Ectodermal cell (in vitro differentiated cells): Measurements from ENCODE around the gene SCN9A.

Source experiments
- H3K27ac ChIP-seq: 2 replicates; pipeline ENCODE4 v1.7.0; 2013; ENCODE audit warnings: mild to moderate bottlenecking, low read depth, low read length; ENCODE audit not compliant: insufficient read depth, poor library complexity, severe bottlenecking
- H3K27me3 ChIP-seq: 2 replicates; pipeline ENCODE4 v1.7.0; 2013; ENCODE audit warnings: mild to moderate bottlenecking, low read length; ENCODE audit not compliant: insufficient read depth, control insufficient read depth, poor library complexity, severe bottlenecking
- H3K36me3 ChIP-seq: one replicate; pipeline ENCODE4 v1.7.0; 2013; ENCODE audit warnings: low read length; ENCODE audit not compliant: control insufficient read depth, insufficient read depth
- H3K4me1 ChIP-seq: one replicate; pipeline ENCODE4 v1.7.0; 2013; ENCODE audit warnings: low read length; ENCODE audit not compliant: control insufficient read depth, insufficient read depth
- H3K4me3 ChIP-seq: 2 replicates; pipeline ENCODE4 v1.7.0; 2013; ENCODE audit warnings: low read depth, low read length, control low read depth; ENCODE audit not compliant: insufficient read depth
- H3K9me3 ChIP-seq: 2 replicates; pipeline ENCODE4 v1.7.0; 2013; ENCODE audit warnings: mild to moderate bottlenecking, low read length, moderate library complexity; ENCODE audit not compliant: control insufficient read depth
- WGBS, 2 experiments: methylation state at CpG; one replicate each; pipeline ENCODE4 v1.1.7; 2013; ENCODE audit warnings: missing lambda C conversion rate in 2 of 2; 5-methylcytosine and 5-hydroxymethylcytosine counted together

Gene SCN9A

DNA sequence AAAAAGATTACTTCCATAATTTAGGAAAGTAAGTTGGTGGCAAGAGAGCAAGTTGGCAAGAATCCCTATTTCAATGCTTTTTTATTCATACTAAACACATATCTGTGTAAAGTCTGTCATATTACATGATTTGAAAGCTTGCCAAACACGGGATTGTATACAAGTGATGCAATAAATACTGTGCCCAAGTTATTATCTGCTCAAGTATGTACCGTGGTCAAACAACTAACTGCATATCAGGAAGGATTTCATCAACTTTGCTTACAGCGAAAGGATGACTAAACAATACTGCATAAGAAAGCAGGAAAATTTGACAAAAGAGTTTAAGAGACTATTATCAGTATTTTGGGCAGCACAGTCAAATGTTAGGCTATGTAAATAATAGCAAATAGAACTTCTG, 178.3 kb downstream of the SCN9A start:
- H3K27ac ChIP-seq = no peak overlapping the region
- no peaks in the 10 kb centered on the region for H3K9me3 ChIP-seq
- H3K4me1 ChIP-seq = no peaks in the 10 kb centered on the region
- 81 to 93% methylated on average over 3 of the region's 3 CpGs for WGBS, 2 experiments
- H3K4me3 ChIP-seq = no peak overlapping the region
- H3K27me3 ChIP-seq = no peaks in the 10 kb centered on the region
- no peaks in the 10 kb centered on the region for H3K36me3 ChIP-seq

DNA sequence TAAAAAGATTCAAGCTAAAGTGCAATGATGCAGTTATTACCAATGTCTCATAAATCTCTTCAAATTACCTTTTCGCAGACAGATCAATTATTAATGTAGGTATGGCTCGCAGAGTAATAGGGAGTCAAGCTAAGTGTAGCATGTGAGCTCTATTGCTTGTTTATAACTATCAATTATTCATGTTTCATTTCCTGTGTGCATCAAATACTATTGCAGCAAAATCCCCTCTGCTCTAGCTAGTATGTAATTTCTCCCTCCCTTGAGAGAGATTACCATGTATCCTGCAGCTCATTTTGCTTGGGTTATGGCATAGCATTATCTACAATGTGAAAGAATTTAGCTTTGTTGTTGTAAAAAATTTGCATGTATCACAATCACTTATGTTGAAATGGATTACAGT, 182.3 kb downstream of the SCN9A start:
- Histone ChIP-seq H3K4me3 (no peak overlapping the region), H3K4me1 (no peaks in the 10 kb centered on the region), H3K27me3 (no peaks in the 10 kb centered on the region), H3K9me3 (no peaks in the 10 kb centered on the region), H3K36me3 (no peaks in the 10 kb centered on the region), H3K27ac (no peak overlapping the region)
- 92 to 100% methylated on average over 2 of the region's 2 CpGs for WGBS, 2 experiments

DNA sequence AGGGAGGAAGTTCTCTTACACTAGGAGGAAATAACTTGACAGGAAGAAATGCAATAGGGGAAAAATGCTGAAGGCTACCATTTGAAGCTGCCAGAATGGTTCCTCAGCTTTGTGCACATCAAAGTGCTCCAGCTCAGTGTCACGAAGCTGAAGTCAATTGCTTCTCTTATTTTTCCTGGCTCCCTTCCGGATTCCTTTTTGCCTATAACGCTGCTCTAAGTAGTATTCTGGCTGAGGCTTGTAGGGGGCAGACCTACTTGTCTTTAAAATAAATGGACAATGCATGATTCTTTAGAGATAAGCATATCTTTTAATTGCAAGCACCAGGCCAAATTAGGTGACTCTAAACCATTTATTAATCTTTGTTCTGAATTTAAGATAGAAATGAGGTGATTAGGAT, 187.7 kb downstream of the SCN9A start:
- H3K27me3 ChIP-seq = no peaks in the 10 kb centered on the region
- no peak overlapping the region for H3K4me3 ChIP-seq
- WGBS, 2 experiments = 71 to 81% methylated on average over 3 of the region's 3 CpGs
- H3K36me3 ChIP-seq = no peaks in the 10 kb centered on the region
- no peaks in the 10 kb centered on the region for H3K4me1 ChIP-seq
- no peak overlapping the region for H3K27ac ChIP-seq
- H3K9me3 ChIP-seq = no peaks in the 10 kb centered on the region

DNA sequence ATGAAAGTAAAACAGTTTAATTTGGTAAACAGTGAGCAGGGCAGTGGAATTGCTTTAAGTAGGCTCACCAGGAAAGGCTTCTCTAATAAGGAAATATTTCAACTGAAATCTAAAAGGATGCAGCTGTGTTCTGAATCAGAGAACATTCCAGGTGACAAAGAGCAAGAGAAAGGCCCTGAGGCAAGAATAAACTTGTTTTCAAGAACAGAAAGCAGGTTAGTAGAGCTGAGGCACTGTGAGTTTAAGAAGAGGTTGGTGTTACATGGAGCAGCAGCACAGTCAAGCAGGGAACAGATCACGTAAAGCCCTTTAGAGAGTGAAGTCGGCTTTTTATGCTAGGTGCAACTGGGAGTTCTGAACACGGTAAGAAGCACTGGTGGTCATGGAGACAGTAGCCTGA, 191.0 kb downstream of the SCN9A start:
- WGBS, 2 experiments = 86 to 87% methylated on average over 3 of the region's 3 CpGs
- no peak overlapping the region for H3K4me3 ChIP-seq
- H3K9me3 ChIP-seq = no peaks in the 10 kb centered on the region
- no peaks in the 10 kb centered on the region for H3K4me1 ChIP-seq
- no peaks in the 10 kb centered on the region for H3K27me3 ChIP-seq
- no peaks in the 10 kb centered on the region for H3K36me3 ChIP-seq
- no peak overlapping the region for H3K27ac ChIP-seq

DNA sequence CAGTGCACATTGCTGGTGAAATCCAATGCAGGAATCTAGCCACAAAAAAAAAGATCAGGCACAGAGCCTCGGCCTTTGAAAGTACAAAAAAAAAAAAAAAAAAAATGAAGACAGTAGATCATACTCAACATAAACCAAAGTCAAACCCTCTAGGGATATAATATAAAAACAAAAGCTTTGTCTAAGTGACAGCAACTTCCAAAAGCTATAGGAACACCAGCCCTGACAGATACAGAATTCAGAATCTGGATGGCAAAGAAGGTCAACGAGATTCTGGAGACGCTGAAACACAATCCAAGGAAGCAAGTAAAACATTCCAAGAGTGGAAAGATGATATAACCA, 194.0 kb downstream of the SCN9A start:
- Histone ChIP-seq H3K4me1 (no peaks in the 10 kb centered on the region), H3K36me3 (no peaks in the 10 kb centered on the region)
- WGBS, 2 experiments = 57 to 63% methylated on average over 2 to 3 of the region's 3 CpGs

DNA sequence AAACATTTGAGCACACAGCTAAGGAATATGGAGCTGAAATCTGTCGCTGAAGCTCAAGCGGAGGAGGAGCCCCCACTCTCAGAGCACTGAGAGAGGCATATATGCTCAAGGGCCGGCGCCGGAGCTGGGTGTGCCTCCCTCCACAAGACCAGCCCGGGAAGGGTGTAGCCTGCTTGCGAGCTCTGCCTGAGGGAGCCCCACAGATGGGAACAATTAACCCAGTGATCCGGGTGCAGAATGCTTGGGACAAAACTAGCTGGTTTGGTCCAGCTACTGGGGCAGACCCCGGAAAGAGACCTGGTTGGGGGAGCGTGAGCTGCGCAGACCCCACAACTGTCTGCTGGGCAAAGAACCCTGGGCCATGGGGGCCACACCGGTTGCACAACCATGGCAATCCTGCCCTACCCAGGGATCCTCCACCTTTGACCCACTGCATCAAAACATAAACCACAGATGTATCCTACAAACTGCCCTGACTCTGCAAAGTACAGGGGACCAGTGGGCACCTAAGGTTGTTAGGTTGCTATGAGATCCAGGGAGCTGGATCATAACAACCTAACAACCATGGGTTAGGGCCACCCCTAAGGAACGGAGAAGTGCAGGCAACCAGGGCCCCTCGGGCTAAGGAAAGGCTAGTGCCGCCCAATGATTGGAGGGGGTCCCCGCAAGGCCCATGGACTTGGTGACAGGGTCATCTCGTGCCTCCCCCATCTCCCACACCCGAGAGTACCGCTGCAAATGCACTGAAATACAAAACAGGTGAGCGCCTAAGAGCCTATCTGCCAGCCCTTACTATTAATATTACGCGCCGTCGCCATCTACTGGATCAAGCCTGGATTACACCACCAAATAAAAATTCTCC, 194.6 kb downstream of the SCN9A start:
- Histone ChIP-seq H3K36me3 (no peaks in the 10 kb centered on the region), H3K4me3 (no peak overlapping the region), H3K4me1 (no peaks in the 10 kb centered on the region), H3K9me3 (no peaks in the 10 kb centered on the region), H3K27ac (no peak overlapping the region), H3K27me3 (no peaks in the 10 kb centered on the region)
- WGBS, 2 experiments = 67 to 70% methylated on average over 24 of the region's 24 CpGs

More for the DNA sequence above, 194.0 kb downstream of the SCN9A start:
- Histone ChIP-seq H3K27ac (no peak overlapping the region), H3K9me3 (no peaks in the 10 kb centered on the region), H3K4me3 (no peak overlapping the region), H3K27me3 (no peaks in the 10 kb centered on the region)

DNA sequence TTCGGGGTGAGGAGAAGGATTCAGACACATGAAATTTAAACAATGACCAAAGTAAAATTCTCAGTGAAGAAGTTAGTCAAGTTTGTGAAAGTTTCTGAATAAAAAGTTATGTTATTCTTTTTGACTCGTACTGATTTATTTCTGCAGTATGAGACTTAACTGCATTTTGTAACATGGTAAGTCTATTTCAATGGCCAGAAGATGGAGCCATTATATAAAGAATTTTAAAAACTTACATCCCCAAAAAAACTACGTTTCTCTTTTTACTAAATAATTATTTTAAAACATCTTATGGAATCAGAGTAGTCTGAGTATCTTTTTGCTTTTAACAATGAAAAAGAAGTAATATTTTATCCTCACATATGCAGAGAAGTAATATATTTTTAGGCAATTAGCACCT, 196.5 kb downstream of the SCN9A start:
- Histone ChIP-seq H3K4me1 (no peaks in the 10 kb centered on the region), H3K4me3 (no peak overlapping the region), H3K27me3 (no peaks in the 10 kb centered on the region), H3K27ac (no peak overlapping the region), H3K9me3 (no peaks in the 10 kb centered on the region), H3K36me3 (no peaks in the 10 kb centered on the region)
- 82 to 92% methylated on average over 2 of the region's 3 CpGs for WGBS, 2 experiments

DNA sequence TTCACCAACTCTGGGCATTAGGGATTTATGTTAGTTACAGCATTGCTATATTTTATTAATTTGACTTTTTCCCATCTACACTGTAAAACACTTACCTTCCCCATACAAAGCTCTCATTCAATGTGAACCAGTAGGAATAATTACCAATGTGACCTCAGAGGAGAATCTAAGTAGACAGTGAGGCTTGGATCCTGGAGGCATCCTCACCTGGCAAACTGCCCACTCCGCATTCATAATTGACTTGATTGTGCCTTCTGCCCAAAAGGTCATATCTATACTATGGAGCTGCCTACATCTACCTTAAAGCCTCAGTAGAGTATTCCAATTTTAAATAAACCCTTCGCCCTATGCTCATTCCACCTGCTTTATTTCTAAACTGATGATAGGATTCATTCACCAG, 202.5 kb downstream of the SCN9A start:
- H3K27ac ChIP-seq = no peak overlapping the region
- no peak overlapping the region for H3K4me3 ChIP-seq
- H3K9me3 ChIP-seq = no peaks in the 10 kb centered on the region
- H3K27me3 ChIP-seq = no peaks in the 10 kb centered on the region
- H3K4me1 ChIP-seq = no peaks in the 10 kb centered on the region
- no peaks in the 10 kb centered on the region for H3K36me3 ChIP-seq
- 94 to 95% methylated on average over 2 of the region's 2 CpGs for WGBS, 2 experiments

DNA sequence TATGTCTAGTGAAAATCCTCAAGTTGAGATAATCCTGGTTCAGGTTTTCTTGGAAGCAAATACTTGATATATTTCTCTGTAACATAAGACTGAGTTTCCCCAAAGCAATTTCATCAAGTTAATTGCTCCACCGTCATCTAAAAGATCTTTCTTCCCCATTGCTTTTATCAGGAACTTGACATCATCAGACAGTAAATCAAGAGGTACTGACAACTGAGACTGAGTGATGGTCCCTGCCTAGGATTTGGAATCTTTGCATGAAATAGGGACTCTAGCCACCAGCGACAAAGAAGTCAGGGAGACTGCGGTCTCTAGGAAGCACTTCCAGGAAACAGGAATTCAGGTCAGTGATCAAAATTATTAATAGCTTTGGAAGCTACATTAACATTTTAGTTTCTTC, 204.5 kb downstream of the SCN9A start:
- 91 to 93% methylated on average over 3 of the region's 3 CpGs for WGBS, 2 experiments
- no peaks in the 10 kb centered on the region for H3K9me3 ChIP-seq

DNA sequence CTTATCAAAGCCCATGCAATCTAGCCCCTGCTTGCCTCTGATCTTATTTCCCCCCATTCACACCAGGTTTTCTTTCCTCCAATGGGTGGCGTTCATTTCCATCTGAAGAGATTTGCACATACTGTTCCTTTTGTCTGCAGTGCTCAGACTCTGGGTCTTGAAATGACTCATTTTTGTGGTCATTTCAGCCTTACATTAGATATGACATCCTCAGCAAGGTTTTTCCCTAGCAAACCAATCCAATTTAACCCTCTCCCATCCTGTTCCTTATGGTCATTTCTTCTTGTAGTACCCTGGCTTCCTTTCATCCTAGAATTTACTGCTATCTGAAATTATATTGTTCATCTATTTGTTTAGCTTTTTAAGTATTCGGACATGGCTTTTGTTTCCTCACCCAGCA, 205.4 kb downstream of the SCN9A start:
- Histone ChIP-seq H3K27me3 (no peaks in the 10 kb centered on the region), H3K4me1 (peaks cover 3% of the 10 kb centered on the region), H3K4me3 (no peak overlapping the region), H3K36me3 (no peaks in the 10 kb centered on the region), H3K27ac (no peak overlapping the region), H3K9me3 (no peaks in the 10 kb centered on the region)
- WGBS, 2 experiments = 92 to 94% methylated on average over 2 of the region's 2 CpGs

More for the DNA sequence above, 204.5 kb downstream of the SCN9A start:
- Histone ChIP-seq H3K4me3 (no peak overlapping the region), H3K27me3 (no peaks in the 10 kb centered on the region), H3K4me1 (peaks cover 3% of the 10 kb centered on the region), H3K36me3 (no peaks in the 10 kb centered on the region), H3K27ac (no peak overlapping the region)
